GM20431 (cell line): ENCODE data around the gene MOB3A.

Experiments
- in situ Hi-C: fragments of 300-500 bp; cut with MseI, MboI; formaldehyde crosslinking; loops from one replicate; pipeline ENCODE4 v1.15.0; 2020; ENCODE audit warnings: low sequenced_read_pairs; ENCODE audit not compliant: unreplicated experiment

The MOB3A gene

DNA sequence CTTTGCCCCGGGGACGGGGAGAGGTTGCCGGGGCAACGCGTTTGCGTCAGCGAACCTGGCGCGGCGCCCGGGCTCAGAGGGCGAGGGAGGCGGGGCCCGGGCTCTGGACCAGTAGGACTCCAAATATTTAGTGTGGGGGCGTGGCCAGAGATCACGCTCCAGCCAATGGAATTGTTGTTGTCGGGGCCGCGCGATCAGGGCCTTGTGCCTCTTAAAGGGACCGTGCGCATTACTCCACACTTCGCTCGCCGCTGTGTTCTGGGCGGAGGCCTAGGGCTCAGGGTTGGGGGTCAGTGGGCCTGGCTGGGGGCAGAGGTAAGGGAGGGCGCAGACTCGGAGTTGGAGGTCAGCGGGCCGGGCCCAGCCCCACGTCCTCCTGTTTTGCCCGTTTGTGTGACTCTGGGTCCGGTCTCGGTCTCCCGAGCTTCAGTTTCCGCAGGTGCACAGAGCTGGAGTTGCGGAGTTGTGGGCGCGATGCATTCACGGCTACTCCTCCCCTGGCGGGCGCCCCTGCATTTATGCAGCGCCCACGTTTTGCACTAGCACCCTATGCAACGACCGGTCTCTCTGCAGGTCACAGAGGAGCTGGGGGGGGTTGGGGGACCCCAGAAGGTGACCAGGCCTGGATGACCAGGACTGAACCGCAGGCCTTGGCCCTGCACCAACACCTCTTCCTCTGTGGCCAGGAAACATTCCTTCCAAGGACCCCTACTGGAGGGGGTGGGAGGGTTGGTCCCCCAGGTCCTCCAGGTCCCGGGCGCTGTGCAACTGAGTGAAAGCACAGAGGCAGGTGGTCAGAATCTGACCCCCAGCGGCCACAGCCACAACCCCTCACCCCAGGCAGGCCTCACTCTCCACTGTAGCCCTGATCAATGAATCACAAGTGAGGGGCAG lies 34.4 kb downstream of the MOB3A start:
- in situ Hi-C loops: no loop called here

DNA sequence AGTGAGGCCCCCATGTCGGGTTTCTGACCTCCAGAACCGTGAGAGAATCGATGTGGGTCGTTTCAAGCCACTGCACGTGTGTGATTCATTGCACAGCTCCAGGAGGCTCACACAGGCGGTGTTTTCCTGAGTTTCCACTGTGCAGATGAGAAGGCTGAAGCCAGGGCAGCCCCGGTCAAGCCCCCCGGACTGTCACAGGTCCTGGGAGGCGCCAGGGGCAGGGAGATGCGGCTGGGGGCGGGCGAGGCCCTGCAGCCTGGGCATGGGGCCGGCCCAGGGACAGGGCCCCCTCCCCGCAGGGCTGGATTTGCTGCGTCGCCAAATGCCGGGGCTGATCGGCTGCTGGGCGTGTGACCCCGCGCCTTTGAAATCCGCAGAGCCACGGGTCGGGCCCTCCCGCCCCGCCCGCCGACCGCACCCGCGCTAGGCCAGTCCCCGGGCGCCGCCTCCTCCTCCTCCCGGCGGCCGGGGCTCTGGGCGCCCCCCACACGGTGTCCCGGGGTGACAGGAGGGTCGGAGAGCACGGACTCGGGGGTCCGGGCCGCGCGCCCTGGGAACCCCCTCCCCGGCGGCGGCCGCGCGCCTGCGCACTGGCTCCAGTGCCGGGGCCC lies 35.1 kb downstream of the MOB3A start:
- in situ Hi-C loops: no loop called here

DNA sequence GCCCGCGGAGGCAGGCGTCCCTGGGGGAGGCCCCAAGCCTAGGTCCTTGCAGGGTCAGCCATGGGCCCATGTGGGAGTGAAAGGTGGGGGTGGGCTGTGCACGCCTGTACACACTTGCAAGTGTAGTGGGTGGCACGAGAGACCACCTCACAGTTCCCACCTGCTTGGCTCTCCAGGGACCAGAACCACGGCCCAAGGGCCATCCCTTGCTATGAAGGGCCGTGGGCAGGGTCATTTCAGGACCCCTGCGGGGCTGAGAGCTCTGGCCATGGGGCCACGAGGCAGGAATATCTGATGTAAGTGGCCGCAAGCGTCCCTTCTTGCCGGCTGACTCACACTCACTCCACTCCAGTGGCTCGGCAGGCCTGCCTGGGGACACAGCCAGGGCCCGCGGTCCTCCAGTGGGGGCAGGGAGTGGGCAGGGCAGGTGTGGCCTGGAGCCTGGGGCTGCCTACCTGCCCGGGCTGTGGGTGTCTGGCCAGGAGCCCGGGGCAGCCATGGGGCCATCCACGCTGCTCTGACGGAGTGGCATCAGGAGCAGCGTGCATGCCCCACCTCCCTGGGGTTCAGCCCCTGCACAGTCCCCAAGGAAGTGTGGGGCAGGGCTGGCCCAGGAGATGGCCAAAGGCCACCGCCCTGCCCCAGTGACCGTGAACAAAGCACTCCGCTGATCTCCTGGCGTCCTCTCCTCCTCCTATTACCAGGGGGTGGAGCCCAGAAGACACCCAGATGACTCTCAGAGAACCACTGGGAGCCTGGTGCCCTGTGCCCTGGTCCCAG lies 36.5 kb downstream of the MOB3A start:
- in situ Hi-C loops: no loop called here

DNA sequence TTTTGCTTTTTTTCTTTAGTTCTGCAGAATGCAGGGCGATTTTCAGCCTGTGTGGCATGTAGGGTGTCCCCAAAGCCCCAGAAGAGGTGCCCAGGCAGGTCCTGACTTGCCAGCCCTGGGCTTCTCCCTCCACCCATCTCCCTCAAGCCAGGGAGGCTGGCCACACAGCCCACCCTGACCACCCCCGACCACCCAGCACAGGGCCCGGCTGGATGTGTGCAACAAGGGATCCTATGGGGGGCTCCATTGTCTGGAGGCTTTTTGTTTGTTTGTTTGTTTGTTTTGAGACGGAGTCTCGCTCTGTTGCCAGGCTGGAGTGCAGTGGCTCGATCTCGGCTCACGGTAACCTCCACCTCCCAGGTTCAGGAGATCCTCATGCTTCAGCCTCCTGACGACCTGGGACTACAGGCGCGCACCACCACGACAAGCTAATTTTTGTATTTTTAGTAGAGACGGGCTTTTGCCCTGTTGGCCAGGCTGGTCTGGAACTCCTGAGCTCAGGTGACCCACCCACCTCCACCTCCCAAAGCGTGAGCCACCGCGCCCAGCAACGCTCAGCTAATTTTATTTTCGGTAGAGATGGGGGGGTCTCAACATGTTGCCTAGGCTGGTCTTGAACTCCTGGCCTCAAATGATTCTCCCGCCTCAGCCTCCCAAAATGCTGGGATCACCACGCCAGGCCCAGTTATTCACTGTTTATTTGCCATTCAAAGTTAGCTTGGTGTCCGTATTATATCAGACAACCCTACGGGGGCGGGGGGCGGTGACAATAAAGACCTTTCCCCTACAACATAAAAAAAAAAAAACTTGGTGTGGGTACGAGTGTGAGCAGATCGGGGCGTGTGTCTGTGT lies 37.3 kb downstream of the MOB3A start:
- in situ Hi-C loops: no loop called here

DNA sequence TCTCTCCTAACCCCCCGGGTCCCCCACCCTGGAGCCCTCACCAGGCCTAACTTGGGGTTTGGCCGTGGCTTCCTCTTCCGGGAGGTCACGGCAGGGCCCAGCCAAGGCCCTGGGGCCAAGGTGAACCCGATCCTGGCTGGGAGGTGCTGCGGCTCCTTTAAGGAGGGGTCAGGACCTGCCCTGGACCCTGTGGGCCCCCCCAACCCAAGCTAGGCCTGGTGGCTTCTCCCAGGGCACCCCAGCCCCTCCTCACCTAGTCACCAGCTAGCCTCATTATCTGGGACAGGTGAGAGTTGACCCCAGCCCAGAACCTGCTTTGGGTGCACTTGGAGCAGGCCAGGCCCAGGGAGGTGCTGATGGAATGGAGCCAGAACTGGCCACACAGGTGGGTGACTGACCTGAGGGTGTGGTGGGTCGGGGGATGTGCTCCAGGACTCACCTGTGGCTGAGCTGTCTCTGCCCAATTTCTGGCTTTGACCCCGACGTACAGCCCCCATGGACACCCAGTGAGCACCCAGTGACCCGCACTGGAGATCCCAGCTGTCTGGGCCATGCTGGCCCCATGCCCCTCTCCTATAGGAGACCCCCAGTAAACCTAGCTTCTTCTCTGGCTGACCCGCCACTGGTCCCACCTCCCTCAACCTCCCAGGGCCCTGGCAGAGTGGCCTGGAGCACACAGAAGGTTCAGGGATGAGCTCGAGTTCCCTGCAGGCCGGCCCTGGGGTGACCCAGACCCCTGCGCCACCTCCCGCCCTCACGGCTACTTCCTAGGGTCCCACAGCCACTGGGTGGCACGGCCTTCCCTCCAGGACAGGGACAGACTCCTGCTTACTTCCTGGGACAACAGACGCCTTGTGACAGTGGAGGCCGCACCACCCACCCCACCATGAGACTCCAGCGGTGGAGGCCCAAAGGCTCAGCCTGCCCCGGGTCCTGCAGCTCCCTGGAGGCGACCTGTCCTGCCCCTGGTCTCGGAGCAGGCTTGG lies 38.3 kb downstream of the MOB3A start:
- in situ Hi-C loops: no loop called here

DNA sequence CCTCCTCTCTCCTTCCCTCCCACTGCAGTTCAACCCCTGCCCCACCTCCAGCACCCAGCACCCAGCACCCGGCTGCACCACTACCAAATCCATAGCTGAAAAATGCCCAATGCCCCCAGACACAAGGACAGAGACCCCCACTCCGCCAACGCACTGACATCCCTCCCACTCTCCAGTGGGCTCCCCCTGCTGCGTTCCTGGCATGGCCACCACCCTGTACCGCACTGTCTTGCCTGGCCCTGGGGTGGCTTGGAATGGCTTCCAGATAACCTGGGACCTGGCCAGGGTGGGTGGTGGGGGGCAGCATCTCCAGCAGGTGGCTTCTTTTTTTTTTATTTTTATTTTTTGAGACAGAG lies 39.3 kb downstream of the MOB3A start:
- in situ Hi-C loops: no loop called here

DNA sequence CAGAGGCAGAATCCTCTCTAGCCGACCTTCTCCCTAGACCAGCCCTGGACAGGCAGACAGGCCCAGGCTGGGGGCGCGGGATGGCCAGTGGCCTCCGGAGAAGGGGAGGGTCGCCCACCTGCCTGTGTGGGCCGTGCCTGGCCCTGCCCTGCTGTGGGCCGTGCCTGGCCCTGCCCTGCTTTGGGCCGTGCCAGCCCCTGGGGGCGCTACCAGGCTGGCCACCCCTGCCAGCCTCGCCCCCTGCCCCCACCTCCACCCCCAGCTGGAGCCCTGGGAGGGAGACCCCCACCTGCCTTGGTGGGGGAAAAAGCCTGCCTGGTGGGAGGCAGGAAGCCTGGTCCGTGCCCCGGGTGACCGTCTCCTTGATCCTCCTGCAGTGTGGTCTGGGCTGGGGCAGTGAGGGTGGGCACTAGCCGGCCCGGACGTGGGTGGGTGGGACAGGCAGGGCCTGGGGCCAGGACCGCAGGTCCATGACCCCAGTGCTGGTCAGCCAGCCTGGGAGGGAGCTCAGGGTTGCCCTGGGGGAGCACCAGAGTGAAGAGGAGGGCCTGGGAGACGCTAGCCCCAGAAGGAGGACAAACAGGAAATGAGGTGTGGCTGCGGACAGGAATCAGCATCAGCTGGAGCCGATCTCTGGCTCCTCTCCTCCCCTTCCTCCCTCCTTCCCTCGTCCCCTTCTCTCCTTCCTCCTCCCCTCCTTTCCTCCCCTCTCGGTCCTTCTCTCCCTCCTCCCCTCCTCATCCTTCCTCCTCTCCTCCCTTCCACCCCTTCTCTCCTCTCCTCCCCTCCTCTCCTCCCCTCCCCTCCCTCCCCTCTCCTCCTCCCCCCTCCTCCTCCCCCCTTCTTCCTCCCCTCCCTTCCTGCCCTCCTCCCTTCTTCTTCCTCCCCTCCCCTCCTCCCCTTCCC lies 39.9 kb downstream of the MOB3A start:
- in situ Hi-C loops: no loop called here

DNA sequence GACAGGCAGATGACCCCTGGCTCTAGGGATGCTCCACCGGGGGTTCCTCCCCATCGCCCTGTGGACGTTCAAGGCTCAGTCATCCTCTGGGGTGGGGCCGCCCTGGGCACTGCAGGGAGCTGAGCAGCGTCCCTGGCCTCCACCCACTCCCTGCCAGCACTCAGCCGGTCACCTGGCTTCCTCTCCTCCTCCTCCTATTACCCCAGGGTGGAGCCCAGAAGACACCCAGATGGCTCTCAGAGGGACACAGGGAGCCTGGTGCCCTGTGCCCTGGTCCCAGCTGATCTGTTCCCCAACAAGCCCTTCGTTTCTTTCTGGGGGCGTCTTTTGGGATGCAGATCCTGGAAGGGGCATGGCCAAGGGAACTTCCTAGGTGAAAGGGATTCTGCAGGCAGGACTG lies 41.4 kb downstream of the MOB3A start:
- in situ Hi-C loops: no loop called here

DNA sequence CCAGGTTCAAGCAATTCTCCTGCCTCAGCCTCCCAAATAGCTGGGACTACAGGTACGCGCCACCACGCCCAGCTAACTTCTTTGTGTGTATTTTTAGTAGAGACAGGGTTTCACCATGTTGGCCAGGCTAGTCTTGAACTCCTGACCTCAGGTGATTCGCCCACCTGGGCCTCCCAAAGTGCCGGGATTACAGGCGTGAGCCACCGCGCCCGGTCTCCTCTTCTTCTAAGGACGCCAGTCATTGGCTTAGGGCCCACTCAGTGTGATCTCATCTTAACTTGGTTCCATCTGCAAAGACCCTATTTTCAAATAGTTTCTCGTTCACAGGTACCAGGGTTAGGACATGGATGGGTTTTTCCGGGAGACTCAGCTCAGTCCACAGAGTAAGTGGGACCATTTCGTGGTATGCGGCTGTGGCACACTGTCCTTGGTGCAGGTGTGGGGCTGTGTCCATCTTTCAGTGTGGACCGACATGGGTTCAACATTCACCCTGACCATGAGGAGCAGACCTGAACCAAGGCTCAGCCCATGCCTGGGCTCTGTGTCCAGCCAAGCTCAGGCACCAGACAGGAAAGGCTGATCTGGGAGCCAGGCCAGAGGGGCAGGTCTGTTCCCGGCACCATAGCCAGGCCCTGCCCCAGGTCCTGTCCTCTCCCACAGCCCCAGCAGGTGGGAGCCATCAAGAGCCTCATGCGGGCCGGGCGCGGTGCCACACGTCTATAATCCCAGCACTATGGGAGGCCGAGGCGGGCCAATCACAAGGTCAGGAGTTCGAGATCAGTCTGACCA lies 42.3 kb downstream of the MOB3A start:
- in situ Hi-C loops: no loop called here

DNA sequence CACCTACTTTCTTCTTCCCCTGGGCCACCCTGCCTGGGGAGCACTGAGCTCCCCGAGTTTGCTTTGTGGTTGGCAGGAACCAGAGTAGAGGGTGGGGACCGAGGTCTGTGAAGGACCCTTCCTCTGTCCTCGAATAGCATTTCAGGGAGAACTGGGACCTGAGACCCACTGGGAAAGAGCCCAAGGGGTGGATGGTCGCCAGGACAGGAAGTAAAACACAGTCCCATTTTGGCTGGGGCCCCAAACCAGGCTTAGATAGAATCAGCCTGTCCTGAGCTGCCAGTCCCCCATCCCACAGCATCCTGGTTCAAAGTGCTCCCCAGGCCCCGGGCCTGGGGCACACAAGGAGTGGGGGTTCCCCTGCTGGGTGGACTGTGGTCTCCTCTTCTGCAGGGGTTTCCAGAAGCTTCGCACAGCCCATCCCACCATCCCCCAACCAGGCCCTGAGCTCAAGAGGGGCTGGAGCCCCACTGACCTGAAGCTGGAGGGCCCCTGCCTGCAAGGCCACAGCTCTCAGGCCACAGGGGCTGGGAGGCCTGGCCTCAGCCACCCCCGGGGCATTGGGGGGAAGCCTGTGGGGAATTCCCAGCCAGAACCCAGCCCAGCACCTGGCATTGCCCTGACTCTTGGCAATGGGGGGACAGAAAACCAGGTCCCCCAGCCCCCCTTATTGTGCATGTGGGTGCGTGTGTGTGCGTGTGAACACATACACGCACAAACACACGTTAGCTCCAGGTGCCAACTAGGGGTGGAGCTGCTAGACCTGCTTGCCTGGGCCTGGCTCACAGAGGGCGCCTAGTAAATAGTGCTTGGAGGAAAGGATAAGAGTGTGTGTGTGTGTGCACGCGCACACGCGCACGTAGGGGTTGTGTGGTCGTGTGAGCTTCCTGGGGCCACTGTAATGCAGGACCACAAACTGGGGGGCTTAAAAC lies 44.1 kb downstream of the MOB3A start:
- in situ Hi-C loops: no loop called here

DNA sequence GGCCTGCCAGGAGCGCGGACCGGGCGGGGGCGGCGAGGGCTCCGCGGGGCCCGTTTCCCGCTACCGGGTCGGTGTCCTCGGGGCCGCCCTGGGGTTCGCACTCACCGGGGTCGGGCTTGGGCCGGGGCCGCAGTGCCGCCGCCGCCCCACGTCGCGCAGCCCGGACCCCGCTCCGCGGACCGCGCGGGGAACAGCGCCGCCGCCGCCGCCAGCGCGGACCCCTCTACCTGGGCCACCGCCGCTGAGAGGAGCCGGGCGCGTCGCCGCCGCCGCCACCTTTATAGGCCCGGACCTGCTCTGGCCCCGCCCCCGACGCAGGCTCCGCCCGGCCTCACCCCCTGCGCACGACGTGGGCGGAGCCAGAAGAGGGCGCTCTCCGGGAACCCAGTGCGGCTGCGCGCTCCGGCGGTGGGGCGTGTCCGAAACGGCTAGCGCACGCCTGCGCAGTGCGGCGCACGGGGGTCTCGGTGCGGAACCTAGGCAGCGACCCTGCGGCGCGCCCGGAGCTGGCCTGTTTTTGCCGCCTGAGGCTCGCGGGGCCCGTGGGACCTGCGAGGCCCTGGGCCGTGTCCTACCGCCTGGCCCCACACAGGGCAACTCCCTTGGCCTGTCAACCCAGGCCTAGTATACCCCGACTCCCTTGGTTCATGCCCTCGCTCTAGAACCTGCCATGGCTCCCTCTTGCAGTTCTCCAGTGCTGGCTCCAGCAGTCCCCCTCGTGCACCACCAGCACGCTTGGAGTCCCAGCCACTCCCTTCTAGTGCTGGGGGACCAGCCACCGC lies 44.9 kb downstream of the MOB3A start, which contains the start of gene MKNK2:
TSS of gene MKNK2 (minus strand) at position 254 of the 782 bp plus-strand sequence. CDS start 393 bp downstream, outside the sequence.
- in situ Hi-C loops: no loop called here

DNA sequence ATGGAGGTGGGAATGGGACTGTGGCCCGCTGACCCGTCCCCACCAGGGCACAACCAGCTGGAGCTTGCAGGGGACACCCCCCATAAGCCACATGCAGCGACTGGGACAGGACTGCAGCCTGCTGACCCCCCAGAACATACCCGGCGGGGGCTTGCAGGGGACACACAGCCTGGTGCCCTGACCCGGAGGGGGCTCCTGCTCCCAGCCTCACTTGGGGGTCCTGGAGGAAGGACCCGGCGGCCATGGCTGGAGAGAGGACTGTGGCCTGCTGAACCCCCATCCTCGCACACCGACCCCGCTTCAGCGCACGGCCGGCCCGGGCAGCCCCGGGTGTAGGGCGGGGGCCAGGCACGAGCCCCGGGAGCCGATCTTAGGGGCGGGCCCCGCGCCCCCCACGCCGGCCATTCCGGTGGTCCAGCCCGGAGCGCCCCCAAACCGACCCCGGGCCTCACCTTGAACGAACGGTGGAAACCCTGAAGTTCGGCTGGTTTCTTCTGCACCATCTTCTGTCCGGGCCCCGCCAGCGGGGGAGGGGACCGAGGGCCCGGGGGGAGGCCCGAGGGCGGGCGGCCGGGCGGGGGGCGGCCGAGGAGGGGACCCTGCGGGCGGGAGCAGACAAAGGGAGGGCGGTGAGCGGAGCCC lies 45.7 kb downstream of the MOB3A start:
- in situ Hi-C loops: no loop called here

DNA sequence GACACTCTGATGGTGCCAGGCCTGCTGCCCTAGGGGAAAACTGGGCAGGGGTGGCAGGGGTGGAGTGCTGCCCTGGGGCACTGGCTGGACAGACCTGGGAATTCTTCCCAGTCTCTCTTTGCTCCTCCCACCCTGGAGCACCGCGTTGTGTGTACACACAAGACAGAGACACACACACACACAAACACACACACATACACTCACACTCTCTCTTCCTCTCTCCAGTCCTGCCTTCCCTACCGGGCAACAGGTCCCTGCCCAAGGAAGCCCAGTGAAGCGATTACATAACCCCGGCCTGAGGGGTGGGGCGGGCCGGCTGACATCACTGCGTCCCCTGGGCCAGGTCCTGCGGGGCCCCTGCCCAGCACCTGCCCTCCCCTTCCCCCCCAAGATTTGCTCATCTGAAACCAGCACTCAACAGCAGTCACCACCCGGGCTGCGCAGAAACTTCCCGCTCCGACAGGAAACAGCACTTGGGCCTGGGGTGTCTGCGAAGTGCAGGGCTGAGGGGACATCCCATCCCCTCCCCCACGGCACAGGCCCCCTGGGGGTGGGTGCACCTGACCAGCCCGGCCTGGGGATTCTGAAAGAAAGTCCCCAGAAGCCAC lies 46.3 kb downstream of the MOB3A start:
- in situ Hi-C loops: no loop called here

DNA sequence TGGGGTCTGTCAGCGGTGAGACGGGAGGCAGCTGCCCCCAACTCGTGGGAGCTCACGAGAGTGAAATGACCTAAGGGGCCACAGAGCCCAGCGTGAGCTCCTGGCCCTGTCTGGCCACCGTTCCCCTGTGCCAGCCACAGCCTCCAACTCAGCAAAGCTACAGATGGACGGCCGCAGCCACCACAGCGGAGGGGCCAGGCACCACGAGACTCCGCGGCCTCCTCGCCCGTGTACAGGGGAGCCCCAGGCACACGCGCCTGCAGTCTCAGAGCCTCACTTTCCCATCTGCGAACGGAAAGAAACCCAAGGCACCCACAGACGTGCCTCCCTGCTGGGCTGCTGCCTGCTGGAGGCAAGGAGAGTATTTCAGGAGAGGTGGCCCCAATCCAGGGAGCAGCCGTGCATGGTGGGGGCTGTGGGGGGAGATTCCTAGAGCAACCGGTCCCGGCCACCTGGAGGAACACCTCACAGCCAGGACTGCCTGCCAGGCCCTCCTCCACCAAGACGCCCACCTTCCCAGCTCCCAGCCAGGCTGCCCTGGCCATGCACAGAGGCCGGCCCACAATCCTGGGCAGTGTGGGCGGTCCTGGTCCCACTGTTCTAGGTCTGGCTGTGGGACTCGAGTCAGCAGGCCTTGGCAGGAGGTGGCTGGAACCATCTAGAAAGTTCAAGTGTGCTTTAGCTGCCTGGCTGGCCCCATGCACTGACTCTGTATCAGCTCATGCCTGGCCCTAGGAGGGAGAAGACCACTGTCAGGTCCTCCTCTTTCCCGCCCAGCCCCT lies 47.0 kb downstream of the MOB3A start:
- in situ Hi-C loops: no loop called here
